ENCODE data around the gene BIN1. TPM values are rescaled to one million over a fixed set of nuclear protein-coding genes. Genes with fewer than 3 reads are reported as not detected.

BIN1 gene
- polyA plus RNA-seq, 1 of the 3 experiments (the other 2 are of a cell fraction) = 40.3 TPM

DNA sequence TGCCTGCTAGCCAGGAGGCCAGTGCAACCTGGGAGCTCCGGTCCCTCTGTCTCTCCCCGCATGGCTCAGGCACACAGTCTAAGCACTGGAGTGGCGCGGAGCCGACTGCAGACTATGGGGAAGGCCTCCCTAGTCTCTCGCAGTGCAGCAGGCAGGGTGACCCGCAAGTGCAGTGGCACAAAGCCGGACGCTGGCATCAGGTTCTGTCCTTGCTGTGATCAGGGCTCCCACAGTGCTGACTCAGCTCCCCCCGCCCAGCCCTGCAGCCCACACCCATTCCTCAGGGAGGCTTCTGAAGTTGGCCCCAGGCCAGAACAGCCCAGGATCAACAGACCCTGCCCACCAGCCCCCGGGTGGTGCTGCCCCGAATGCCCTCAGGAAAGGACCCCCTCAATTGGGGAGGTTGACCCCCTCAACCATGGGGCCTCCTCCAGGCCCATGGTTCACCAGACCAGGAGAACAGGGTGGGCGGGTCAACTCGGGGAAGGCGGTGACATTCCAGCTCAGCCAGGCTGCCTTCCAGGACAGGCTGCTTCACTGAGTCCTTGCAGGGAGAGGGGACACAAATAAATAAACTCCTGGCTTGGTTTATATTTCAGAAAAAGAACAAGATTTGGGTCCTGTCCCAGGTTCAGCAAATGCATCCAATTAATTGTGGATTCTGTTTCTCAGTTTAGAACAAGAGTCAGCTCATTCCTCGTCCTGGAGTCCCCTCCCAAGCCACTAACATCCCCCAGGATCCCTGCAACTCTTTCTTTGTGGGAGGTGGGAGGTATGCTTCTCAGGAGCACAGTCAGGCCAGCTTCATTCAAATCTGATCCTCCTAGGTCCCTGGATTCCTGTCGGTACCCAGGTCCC is 12.2 kb downstream of the BIN1 start:
- no peak overlapping the region for H3K4me2 ChIP-seq
- H3K9ac ChIP-seq = no peak overlapping the region
- no peaks in the 10 kb centered on the region for H3F3A ChIP-seq (replicated peaks; ENCODE audit: insufficient read depth)
- TF ChIP-seq NFIC (IDR thresholded peaks at IDR 0.05; ENCODE audit: borderline replicate concordance) (peak; percentile 22; the same call in 1 of the 2 replicates), GABPA (IDR thresholded peaks at IDR 0.05; ENCODE audit: low read depth) (no peak)
- no peak overlapping the region for H2AFZ ChIP-seq (ENCODE audit: low read depth)
- no peaks in the 10 kb centered on the region for H3K27me3 ChIP-seq (ENCODE audit: insufficient read depth)
- POLR2A ChIA-PET = no interaction called here
- peak; percentile 56 for DNase-seq
- CTCF ChIA-PET = interaction anchor here (0.8 to 1.2 kb wide), 4 partner anchors 11 to 63 kb away, joined by 3 to 7 read pairs (median 4); no protein-coding TSS in a partner anchor
- no peaks in the 10 kb centered on the region for H3K79me2 ChIP-seq (ENCODE audit: insufficient read depth)
- peaks cover 0 to 56% of the 10 kb centered on the region in 2 experiments; a peak in 1 of 4 replicates for H3K4me1 ChIP-seq (ENCODE audit: control insufficient read depth in 1 of 2, insufficient read depth in 2 of 2, low read depth in 1 of 2, low read length in 1 of 2)
- WGBS (ENCODE audit: low lambda C conversion rate) = 73% methylated on average over 6 of the region's 17 CpGs
- no peak overlapping the region for H3K4me3 ChIP-seq (ENCODE audit: low read depth in 2 of 2, low read length in 1 of 2)
- H3K9me2 ChIP-seq = no peaks in the 10 kb centered on the region
- peaks cover 16% of the 10 kb centered on the region for H4K20me1 ChIP-seq (ENCODE audit: insufficient read depth)
- H3K36me3 ChIP-seq (replicated peaks in 1 of 2; ENCODE audit: control insufficient read depth in 1 of 2, insufficient read depth in 2 of 2, low read length in 1 of 2) = no peaks in the 10 kb centered on the region
- H3K27ac ChIP-seq (ENCODE audit: low read depth in 2 of 2, low read length in 1 of 2) = no peak overlapping the region; a peak in 1 of 4 replicates
- H3K9me3 ChIP-seq = no peaks in the 10 kb centered on the region

- H3K4me1 ChIP-seq (ENCODE audit: control insufficient read depth in 1 of 2, insufficient read depth in 2 of 2, low read depth in 1 of 2, low read length in 1 of 2) = peaks cover 0 to 57% of the 10 kb centered on the region in 2 experiments; a peak in 1 of 4 replicates
- no peaks in the 10 kb centered on the region for H3K9me2 ChIP-seq
- no peak overlapping the region for H3K27ac ChIP-seq (ENCODE audit: low read depth in 2 of 2, low read length in 1 of 2)
- no peaks in the 10 kb centered on the region for H3K27me3 ChIP-seq (ENCODE audit: insufficient read depth)
- no peaks in the 10 kb centered on the region for H3F3A ChIP-seq (replicated peaks; ENCODE audit: insufficient read depth)
- H4K20me1 ChIP-seq (ENCODE audit: insufficient read depth) = peaks cover 16% of the 10 kb centered on the region
- H3K79me2 ChIP-seq (ENCODE audit: insufficient read depth) = no peaks in the 10 kb centered on the region
- no peaks in the 10 kb centered on the region for H3K36me3 ChIP-seq (replicated peaks in 1 of 2; ENCODE audit: control insufficient read depth in 1 of 2, insufficient read depth in 2 of 2, low read length in 1 of 2)
- no peak for DNase-seq
- H3K4me2 ChIP-seq = no peak overlapping the region
- TF ChIP-seq FOSL2 (IDR thresholded peaks at IDR 0.05; ENCODE audit: borderline replicate concordance, low read depth) = no peak
- TF ChIP-seq NRF1 (IDR thresholded peaks at IDR 0.05; ENCODE audit: low read depth, low read length) = no peak
- TF ChIP-seq, protein P1, sequence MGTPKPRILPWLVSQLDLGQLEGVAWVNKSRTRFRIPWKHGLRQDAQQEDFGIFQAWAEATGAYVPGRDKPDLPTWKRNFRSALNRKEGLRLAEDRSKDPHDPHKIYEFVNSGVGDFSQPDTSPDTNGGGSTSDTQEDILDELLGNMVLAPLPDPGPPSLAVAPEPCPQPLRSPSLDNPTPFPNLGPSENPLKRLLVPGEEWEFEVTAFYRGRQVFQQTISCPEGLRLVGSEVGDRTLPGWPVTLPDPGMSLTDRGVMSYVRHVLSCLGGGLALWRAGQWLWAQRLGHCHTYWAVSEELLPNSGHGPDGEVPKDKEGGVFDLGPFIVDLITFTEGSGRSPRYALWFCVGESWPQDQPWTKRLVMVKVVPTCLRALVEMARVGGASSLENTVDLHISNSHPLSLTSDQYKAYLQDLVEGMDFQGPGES (IDR thresholded peaks at IDR 0.05; ENCODE audit: low read depth, low read length) = no peak
- TF ChIP-seq TCF12 (IDR thresholded peaks at IDR 0.05) = no peak
- no peak for TF ChIP-seq USF1 (IDR thresholded peaks at IDR 0.05; ENCODE audit: borderline replicate concordance, low read depth)
- no peak for TF ChIP-seq TAF1 (IDR thresholded peaks at IDR 0.05; ENCODE audit: borderline replicate concordance, low read depth, low read length)
- no peak for TF ChIP-seq CHD2 (IDR thresholded peaks at IDR 0.05; ENCODE audit: low read length, partially characterized antibody)
- no peak for TF ChIP-seq EP300 (IDR thresholded peaks at IDR 0.05; ENCODE audit: borderline replicate concordance in 1 of 2, low read depth in 1 of 2, low read length in 1 of 2)
- TF ChIP-seq MXI1 (IDR thresholded peaks at IDR 0.05; ENCODE audit: low read depth, low read length) = no peak
- TF ChIP-seq RCOR1 (IDR thresholded peaks at IDR 0.05; ENCODE audit: low read length) = no peak
- no peak for TF ChIP-seq RXRA (IDR thresholded peaks at IDR 0.05; ENCODE audit: borderline replicate concordance, low read depth)
- TF ChIP-seq GABPA (IDR thresholded peaks at IDR 0.05; ENCODE audit: low read depth) = no peak
- no peak for TF ChIP-seq FOXJ3 (CRISPR knock-in tag; IDR thresholded peaks at IDR 0.05)
- TF ChIP-seq JUND (IDR thresholded peaks at IDR 0.05) = no peak
- TF ChIP-seq YY1 (IDR thresholded peaks at IDR 0.05; ENCODE audit: low read depth) = no peak
- no peak for TF ChIP-seq REST (IDR thresholded peaks at IDR 0.05; ENCODE audit: low read depth, low read length)
- TF ChIP-seq RFX5 (IDR thresholded peaks at IDR 0.05; ENCODE audit: low read length) = no peak
- WGBS (ENCODE audit: low lambda C conversion rate) = 92% methylated on average over 12 of the region's 15 CpGs
- CTCF ChIA-PET = interaction anchor here (1.8 kb wide), 1 partner anchor 43 kb away, joined by 4 read pairs; no protein-coding TSS in a partner anchor
- POLR2A ChIA-PET = no interaction called here
- H3K9ac ChIP-seq = no peak overlapping the region
- H2AFZ ChIP-seq (ENCODE audit: low read depth) = no peak overlapping the region
- no peak overlapping the region for H3K4me3 ChIP-seq (ENCODE audit: low read depth in 2 of 2, low read length in 1 of 2)
- H3K9me3 ChIP-seq = no peaks in the 10 kb centered on the region
Observed at GRCh38 chr2:127093648-127094210, 13.2 kb downstream of the BIN1 start.
